T-cell (primary cell): ENCODE data around the gene CDH13. TPM values are rescaled to one million over a fixed set of nuclear protein-coding genes. Genes with fewer than 3 reads are reported as not detected.

Experiments used
- ATAC-seq, 4 experiments: fragments of 200-7000 bp in 3 of 4; fragments of 150-1000 bp in 1 of 4; cut with Tn5 transposase; replicated peaks in 1 of 4; 1 replicate in 3 of 4; 2 replicates in 1 of 4; pipeline ENCODE4 v1.10.0; 2021; ENCODE audit warnings: moderate library complexity in 3 of 4, mild to moderate bottlenecking in 2 of 4, moderate number of reproducible peaks in 1 of 4
- CTCF ChIA-PET, 2 donors: fragments of 300-600 bp; sonication (Branson Sonifier 250); formaldehyde crosslinking; loops; one replicate each; lab custom pipeline; 2022; ENCODE audit warnings: antibody characterized with exemption in 2 of 2; lab: Charles Lee
- POLR2A ChIA-PET, 2 donors: fragments of 300-600 bp; sonication (Branson Sonifier 250); formaldehyde crosslinking; loops; one replicate each; lab custom pipeline; 2022; ENCODE audit warnings: antibody characterized with exemption in 2 of 2; lab: Charles Lee
- DNase-seq, 35 experiments: peaks; one replicate each; pipeline versions ENCODE4 v3.0.0 to v3.0.0-alpha.2; 2013 to 2023
- H3K27ac ChIP-seq: one replicate; pipeline ENCODE4 v1.5.1; 2013; ENCODE audit warnings: low read length
- H3K27me3 ChIP-seq, 2 experiments: replicated peaks in 1 of 2; 1 replicate in 1 of 2; 2 replicates in 1 of 2; pipeline versions ENCODE4 v1.6.1 to v1.7.0; 2013; ENCODE audit warnings: low read length in 1 of 2, mixed read lengths in 1 of 2; ENCODE audit not compliant: control insufficient read depth in 2 of 2, insufficient read depth in 2 of 2; ENCODE audit errors: extremely low read depth in 1 of 2
- H3K36me3 ChIP-seq, 2 donors: 1 replicate in 1 of 2; 2 replicates in 1 of 2; pipeline versions ENCODE4 v1.6.1 to v1.7.0; 2013; ENCODE audit warnings: low read length in 1 of 2; ENCODE audit not compliant: control insufficient read depth in 2 of 2, insufficient read depth in 1 of 2; ENCODE audit errors: extremely low read depth in 1 of 2
- H3K4me1 ChIP-seq, 2 experiments: 1 replicate in 1 of 2; 2 replicates in 1 of 2; pipeline versions ENCODE4 v1.6.1 to v1.7.0; 2013; ENCODE audit warnings: low read length in 2 of 2, mixed read lengths in 1 of 2; ENCODE audit not compliant: insufficient read depth in 2 of 2, control insufficient read depth in 1 of 2; ENCODE audit errors: extremely low read depth in 1 of 2
- H3K4me3 ChIP-seq, 2 donors: 1 replicate in 1 of 2; 2 replicates in 1 of 2; pipeline versions ENCODE4 v1.5.1 to v1.7.0; 2013; ENCODE audit warnings: mild to moderate bottlenecking in 2 of 2, low read length in 1 of 2, moderate library complexity in 1 of 2; ENCODE audit not compliant: control insufficient read depth in 1 of 2; ENCODE audit errors: extremely low read depth in 1 of 2
- H3K9me3 ChIP-seq: 2 replicates; pipeline ENCODE4 v1.7.0; 2013
- H3K27ac Mint-ChIP-seq, 2 donors: one replicate each; pipeline ENCODE4 v1.8.0; 2020 to 2021; ENCODE audit warnings: mild to moderate bottlenecking in 2 of 2, mixed read lengths in 2 of 2
- H3K27me3 Mint-ChIP-seq, 2 donors: one replicate each; pipeline ENCODE4 v1.8.0; 2021 to 2022; ENCODE audit warnings: mixed read lengths in 2 of 2
- H3K36me3 Mint-ChIP-seq: one replicate; pipeline ENCODE4 v1.8.0; 2021; ENCODE audit warnings: mixed read lengths
- H3K4me1 Mint-ChIP-seq, 3 donors: one replicate each; pipeline ENCODE4 v1.8.0; 2020 to 2022; ENCODE audit warnings: mixed read lengths in 3 of 3, mild to moderate bottlenecking in 1 of 3
- H3K4me3 Mint-ChIP-seq, 3 donors: one replicate each; pipeline ENCODE4 v1.8.0; 2020 to 2022; ENCODE audit warnings: mild to moderate bottlenecking in 3 of 3, mixed read lengths in 3 of 3, moderate library complexity in 3 of 3
- H3K9me3 Mint-ChIP-seq, 3 donors: one replicate each; pipeline ENCODE4 v1.8.0; 2020 to 2022; ENCODE audit warnings: mixed read lengths in 3 of 3
- WGBS: methylation state at CpG from one replicate; pipeline ENCODE4 v1.1.5; 2013; ENCODE audit warnings: missing lambda C conversion rate; ENCODE audit not compliant: insufficient coverage; 5-methylcytosine and 5-hydroxymethylcytosine counted together
- total RNA-seq, 35 experiments: library from RNA in 6 of 35; stranded (reverse) in 6 of 35; fragments of 120-200 nt in 1 of 35; gene quantifications; one replicate each; pipeline versions ENCODE4 v1.2.1 to v1.2.4 and lab custom pipeline; 2013 to 2026

Gene CDH13
- total RNA-seq, 5 donors from 2014 or later (not counting 1 experiment from before 2014, with no cell fraction given) = not detected

DNA sequence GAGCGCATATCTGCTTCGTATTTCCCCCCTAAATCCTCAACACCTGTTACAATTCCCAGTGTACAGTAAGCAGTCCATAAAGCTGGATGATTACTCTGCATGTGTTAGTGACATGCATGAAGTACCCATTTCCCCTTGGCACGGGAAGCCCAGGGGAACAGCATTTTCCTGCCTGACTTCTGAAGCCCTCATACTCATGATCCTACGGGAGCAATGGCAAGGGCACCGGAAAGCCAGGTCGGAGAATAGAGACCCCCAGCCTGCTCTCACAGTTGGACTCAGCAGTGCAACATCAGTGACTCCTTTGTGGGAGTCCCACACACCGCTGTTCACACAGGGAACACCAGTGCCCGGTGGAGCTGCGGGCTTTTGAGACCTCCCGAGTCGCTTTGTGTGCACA, 336.9 kb downstream of the CDH13 start:
- Mint-ChIP-seq H3K36me3 (no peaks in the 10 kb centered on the region), H3K27ac (no peak overlapping the region), H3K9me3 (peaks cover 0 to 5% (median 3%) of the 10 kb centered on the region in 3 donors), H3K4me3 (no peak overlapping the region), H3K4me1 (no peaks in the 10 kb centered on the region), H3K27me3 (no peaks in the 10 kb centered on the region)
- no peaks in the 10 kb centered on the region for H3K9me3 ChIP-seq
- H3K36me3 ChIP-seq = no peaks in the 10 kb centered on the region
- H3K27me3 ChIP-seq = no peaks in the 10 kb centered on the region
- POLR2A ChIA-PET = no interaction called here
- no peak overlapping the region for H3K27ac ChIP-seq
- no peak overlapping the region for H3K4me3 ChIP-seq
- no peaks in the 10 kb centered on the region for H3K4me1 ChIP-seq
- CTCF ChIA-PET = interaction anchor here in 1 of 2 donors (0.5 kb wide), 1 partner anchor 248 kb away, joined by 3 read pairs; no protein-coding TSS in a partner anchor
- no peak for DNase-seq
- WGBS = 71% methylated on average over 8 of the region's 11 CpGs
- no peak for ATAC-seq

DNA sequence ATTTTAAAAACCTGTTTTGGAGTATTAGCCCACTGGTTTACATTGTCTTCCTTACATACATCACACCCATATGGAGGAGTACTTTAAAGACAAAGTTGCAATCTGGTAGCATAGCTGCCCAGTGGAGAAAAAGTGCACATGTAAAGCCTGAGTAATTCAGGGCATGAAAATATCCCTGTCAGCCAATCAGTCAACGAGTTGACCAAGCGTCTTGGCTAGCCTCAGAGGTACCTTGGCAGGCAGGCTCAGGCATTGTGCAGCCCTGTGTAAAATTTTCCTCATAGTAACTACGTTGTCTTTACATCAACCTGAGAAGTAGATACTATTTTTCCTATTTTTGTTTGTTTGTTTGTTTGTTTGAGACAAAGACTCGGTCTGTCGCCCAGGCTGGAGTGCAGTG, 339.0 kb downstream of the CDH13 start:
- Mint-ChIP-seq H3K27ac (no peak overlapping the region), H3K36me3 (no peaks in the 10 kb centered on the region), H3K27me3 (no peaks in the 10 kb centered on the region), H3K4me1 (no peaks in the 10 kb centered on the region), H3K9me3 (peaks cover 0 to 3% (median 0%) of the 10 kb centered on the region in 3 donors), H3K4me3 (no peak overlapping the region)
- CTCF ChIA-PET = no interaction called here
- no peak overlapping the region for H3K27ac ChIP-seq
- DNase-seq (no peak), ATAC-seq (no peak)
- POLR2A ChIA-PET = no interaction called here
- H3K36me3 ChIP-seq = no peaks in the 10 kb centered on the region
- H3K4me3 ChIP-seq = no peak overlapping the region
- H3K27me3 ChIP-seq = no peaks in the 10 kb centered on the region
- no peaks in the 10 kb centered on the region for H3K9me3 ChIP-seq
- no peaks in the 10 kb centered on the region for H3K4me1 ChIP-seq
- WGBS = 87% methylated on average over 4 of the region's 5 CpGs

DNA sequence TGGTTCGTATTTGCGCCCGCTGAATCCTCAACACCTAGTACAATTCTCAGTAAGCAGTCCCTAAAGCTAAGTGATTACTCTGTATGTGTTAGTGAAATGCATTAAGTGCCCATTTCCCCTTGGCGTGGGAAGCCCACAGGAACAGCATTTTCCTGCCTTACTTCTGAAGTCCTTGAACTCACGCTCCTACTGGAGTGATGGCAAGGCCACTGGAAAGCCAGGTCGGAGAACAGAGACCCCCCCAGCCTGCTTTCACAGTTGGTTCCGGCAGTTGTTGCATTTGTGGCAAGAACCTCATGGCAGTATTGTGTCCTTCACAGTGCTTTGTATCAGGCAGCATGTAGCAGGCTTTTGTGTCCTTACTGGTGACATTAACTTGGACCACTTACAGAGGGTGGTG, 340.7 kb downstream of the CDH13 start:
- Histone ChIP-seq H3K9me3 (no peaks in the 10 kb centered on the region), H3K27me3 (no peaks in the 10 kb centered on the region), H3K36me3 (no peaks in the 10 kb centered on the region), H3K27ac (no peak overlapping the region), H3K4me1 (no peaks in the 10 kb centered on the region), H3K4me3 (no peak overlapping the region)
- Mint-ChIP-seq H3K27ac (no peak overlapping the region), H3K4me3 (no peak overlapping the region), H3K36me3 (no peaks in the 10 kb centered on the region), H3K9me3 (peaks cover 0 to 4% (median 3%) of the 10 kb centered on the region in 3 donors), H3K4me1 (no peaks in the 10 kb centered on the region), H3K27me3 (no peaks in the 10 kb centered on the region)
- POLR2A ChIA-PET = no interaction called here
- ATAC-seq = no peak
- no peak for DNase-seq
- CTCF ChIA-PET = no interaction called here
- whole genome bisulfite sequencing = 48% methylated on average over 2 of the region's 7 CpGs

DNA sequence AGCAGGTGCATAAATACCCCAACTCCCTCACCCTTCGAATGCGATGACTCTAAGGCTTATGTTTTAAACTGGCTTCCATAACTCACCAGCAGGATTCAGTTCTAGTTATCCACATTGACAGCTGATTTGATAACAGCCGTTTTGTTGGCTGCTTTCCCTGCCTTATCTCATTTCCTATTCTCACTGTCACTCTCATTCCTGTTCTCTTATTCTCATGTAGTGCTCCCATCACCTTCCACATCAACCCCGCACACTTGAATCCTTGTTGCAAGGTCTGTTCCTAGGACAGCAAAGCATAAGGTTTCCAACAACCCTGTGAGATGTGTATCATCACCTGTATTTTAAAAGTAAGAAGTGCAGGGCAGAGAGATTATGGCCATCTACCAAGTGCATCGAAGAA, 344.4 kb downstream of the CDH13 start:
- Histone ChIP-seq H3K9me3 (no peaks in the 10 kb centered on the region), H3K27ac (no peak overlapping the region), H3K4me3 (no peak overlapping the region), H3K4me1 (no peaks in the 10 kb centered on the region), H3K27me3 (no peaks in the 10 kb centered on the region), H3K36me3 (no peaks in the 10 kb centered on the region)
- Mint-ChIP-seq H3K27me3 (no peaks in the 10 kb centered on the region), H3K4me3 (no peak overlapping the region), H3K27ac (no peak overlapping the region), H3K4me1 (no peaks in the 10 kb centered on the region), H3K36me3 (no peaks in the 10 kb centered on the region), H3K9me3 (peaks cover 0 to 7% (median 4%) of the 10 kb centered on the region in 3 donors)
- DNase-seq = no peak
- 61% methylated on average over 2 of the region's 5 CpGs for WGBS
- POLR2A ChIA-PET = no interaction called here
- no peak for ATAC-seq
- CTCF ChIA-PET = no interaction called here

DNA sequence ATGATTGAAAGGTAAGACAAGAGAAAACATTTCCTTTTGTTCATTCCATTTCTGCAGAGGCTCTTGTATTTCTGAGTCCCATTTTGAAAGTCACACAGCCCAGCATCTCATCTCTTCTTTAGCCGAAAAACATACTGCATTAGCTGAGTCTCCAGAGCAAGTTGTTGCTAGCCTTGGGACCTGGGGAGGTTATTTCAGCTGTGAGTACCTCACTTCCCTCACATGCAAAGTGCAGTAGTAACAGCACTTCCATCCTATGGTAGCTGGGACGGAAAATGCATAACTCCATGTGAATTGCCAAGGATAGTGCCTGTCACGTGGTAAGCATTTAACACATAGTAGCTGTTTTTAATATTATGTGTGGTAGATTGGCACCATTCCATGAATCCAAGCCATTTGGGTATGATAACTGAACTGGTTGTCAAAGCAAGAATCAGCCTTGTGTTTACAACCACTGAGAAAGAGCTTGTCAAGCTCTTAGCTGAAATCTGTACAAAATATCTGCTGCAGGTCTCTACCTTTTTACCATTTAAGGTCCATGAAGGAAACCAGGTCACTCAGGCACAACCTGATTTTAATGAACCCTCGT, 345.7 kb downstream of the CDH13 start:
- H3K4me1 ChIP-seq = no peaks in the 10 kb centered on the region
- Mint-ChIP-seq H3K9me3 (peaks cover under 1 to 6% (median 5%) of the 10 kb centered on the region in 3 donors), H3K27ac (no peak overlapping the region), H3K4me1 (no peaks in the 10 kb centered on the region), H3K27me3 (no peaks in the 10 kb centered on the region), H3K36me3 (no peaks in the 10 kb centered on the region), H3K4me3 (no peak overlapping the region)
- 60% methylated on average over 1 of the region's 4 CpGs for WGBS
- POLR2A ChIA-PET = no interaction called here
- CTCF ChIA-PET = no interaction called here
- no peak overlapping the region for H3K27ac ChIP-seq
- no peaks in the 10 kb centered on the region for H3K9me3 ChIP-seq
- DNase-seq = no peak
- H3K27me3 ChIP-seq = no peaks in the 10 kb centered on the region
- no peaks in the 10 kb centered on the region for H3K36me3 ChIP-seq
- H3K4me3 ChIP-seq = no peak overlapping the region
- no peak for ATAC-seq

DNA sequence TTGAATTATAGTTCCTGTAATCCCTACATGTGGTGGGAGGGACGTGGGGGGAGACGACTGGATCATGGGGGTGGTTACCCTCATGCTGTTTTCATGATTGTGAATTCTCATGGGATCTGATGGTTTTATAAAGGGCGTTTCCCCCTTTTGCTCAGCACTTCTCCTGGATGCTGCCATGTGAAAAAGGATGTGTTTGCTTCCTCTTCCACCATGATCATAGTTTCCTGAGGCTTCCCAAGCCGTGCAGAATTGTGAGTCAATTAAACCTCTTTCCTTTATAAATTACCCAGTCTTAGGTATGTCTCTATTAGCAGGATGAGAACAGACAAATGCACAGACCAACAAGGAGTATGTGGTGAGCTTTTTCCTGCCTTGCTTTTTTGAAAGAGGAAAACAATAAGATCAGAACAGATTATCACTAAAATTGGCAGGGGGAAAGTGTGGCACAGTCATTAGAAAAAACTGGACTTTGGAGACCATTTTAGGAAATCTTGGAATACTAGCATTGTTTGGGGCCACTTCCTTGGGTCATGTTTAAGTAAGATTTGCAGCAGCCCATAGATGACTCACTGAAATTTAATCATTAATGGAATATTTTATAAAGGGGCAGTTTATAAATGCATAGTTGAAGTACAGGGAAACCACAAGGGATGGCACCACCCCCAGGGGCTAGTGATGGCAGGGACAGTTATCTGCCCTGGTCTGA, 352.8 kb downstream of the CDH13 start:
- CTCF ChIA-PET = no interaction called here
- Mint-ChIP-seq H3K4me3 (no peak overlapping the region), H3K9me3 (peaks cover 8 to 21% (median 9%) of the 10 kb centered on the region in 3 donors), H3K36me3 (no peaks in the 10 kb centered on the region), H3K27me3 (peaks cover 0 to 7% of the 10 kb centered on the region in 2 donors), H3K4me1 (no peaks in the 10 kb centered on the region), H3K27ac (no peak overlapping the region)
- Histone ChIP-seq H3K27ac (no peak overlapping the region), H3K4me1 (no peaks in the 10 kb centered on the region), H3K27me3 (no peaks in the 10 kb centered on the region), H3K36me3 (no peaks in the 10 kb centered on the region), H3K9me3 (no peaks in the 10 kb centered on the region), H3K4me3 (no peak overlapping the region)
- POLR2A ChIA-PET = no interaction called here
- ATAC-seq (no peak), DNase-seq (no peak)
- WGBS = no CpG with 5 or more reads among the region's 4 CpGs
